GM19438 (cell line): Measurements from ENCODE around the gene CCDC82.
"Not testable (repeated sequence)": the region's sequence is repeated elsewhere in the genome, so short reads cannot be mapped to it uniquely, and the experiment has no call there.

Source experiments
- ATAC-seq: cut with Tn5 transposase; IDR thresholded peaks from one replicate; pipeline ENCODE4 v1.9.1; 2021; ENCODE audit warnings: low read depth; ENCODE audit not compliant: unreplicated experiment

Gene CCDC82

DNA sequence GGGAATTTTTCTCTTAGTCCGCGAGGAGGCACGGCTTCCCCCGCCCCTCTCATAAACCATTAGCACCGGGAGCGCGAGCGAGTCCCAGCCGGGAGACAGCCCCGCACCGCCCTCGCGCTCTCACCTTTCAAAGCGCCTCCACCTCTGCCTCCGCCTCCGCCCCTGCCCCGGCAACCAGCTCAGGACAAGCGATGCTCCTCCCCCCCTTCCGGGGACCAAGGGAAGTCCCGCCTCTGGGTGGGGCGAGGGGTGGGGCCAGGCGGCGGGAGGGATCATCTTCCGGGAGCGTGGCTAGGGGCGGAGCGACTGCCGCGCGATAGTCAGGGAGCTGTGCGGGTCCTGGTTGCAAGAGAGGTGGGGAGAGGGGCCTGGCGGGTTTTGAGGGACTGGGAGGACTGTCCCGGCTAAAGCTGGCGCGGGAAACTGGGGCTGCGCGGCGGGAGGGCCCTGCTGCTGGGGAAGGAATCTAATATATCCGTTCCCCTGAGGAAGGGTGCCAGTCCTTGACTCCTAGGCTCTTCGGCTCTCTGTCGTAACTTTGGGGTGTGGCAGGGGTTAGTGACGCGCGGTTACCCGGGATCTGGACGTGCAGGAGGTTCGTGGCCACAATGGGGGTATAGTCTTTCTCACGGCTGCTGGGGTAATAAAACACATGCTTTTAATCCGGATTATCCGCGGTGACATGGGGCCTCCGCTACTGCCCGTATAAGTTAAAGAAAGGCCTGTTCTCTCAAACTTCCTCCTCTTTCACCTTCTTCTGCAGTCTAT, at the start of gene CCDC82, which contains the start of gene JRKL:
Gene CCDC82 (minus strand): TSS at position 193 of the 768 bp plus-strand sequence. CDS start 5,165 bp downstream, outside the sequence.
Gene JRKL (plus strand): TSS at position 294 of the 768 bp plus-strand sequence. CDS start 637 bp downstream, outside the sequence.
- ATAC-seq: peak; percentile 91

DNA sequence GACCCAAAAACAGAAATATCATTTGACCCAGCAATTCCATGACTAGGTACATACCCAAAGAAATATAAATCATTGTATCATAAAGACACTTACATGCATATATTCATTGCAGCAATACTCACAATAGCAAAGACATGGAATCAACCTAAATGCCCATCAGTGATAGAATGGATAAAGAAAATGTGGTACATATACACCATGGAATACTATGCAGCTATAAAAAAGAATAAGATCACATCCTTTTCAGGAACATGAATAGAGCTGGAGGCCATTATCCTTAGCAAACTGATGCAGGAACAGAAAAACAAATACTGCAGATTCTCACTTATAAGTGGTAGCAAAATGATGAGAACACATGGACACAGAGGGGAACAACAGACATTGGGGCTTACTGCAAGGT, 42.9 kb upstream of the CCDC82 start:
- ATAC-seq: not testable (repeated sequence)

DNA sequence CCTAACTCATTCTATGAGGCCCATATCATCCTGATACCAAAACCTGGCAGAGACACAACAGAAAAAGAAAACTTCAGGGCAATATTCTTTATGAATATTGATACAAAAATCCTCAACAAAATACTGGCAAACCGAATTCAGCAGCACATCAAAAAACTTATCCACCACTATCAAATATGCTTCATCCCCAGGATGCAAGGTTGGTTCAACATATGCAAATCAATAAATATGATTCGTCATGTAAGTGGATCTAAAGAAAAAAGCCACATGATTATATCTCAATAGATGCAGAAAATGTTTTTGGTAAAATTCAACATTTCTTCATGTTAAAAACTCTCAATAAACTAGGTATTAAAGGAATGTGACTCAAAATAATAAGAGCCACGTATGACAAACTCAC, 41.0 kb upstream of the CCDC82 start:
- ATAC-seq: no peak

DNA sequence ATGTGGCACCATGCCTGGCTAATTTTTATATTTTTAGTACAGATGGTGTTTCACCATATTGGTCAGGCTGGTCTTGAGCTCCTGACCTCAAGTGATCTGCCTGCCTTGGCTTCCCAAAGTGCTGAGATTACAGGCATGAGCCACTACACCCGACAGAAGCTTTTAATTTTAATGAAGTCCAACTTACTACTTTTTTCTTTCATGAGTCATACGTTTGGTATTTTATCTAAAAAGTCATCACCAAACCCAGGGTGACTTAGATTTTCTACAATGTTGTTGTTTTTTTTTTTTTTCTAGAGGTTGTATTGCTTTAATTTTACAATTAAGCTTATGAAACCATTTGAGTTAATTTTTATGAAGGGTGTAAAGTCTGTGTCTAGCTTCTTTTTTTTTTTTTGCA, 35.0 kb upstream of the CCDC82 start:
- ATAC-seq: no peak

DNA sequence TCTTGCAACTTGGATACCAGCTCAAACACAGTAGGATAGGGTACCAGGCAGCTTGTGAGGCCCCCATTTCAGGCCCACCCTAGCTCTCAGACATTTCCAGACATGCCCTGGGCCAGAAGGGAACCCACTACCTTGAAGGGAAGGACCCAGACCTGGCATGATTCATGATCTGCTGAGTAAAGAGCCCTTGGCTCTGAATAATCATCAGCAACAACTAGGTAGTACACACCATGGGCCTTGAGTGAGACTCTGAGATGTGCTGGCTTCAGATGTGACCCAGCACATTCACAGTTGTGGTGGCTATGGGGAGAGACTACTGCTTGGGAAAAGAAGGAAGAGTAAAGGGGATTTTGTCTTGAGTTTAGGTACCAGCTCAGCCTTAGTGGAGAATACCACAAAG, 23.7 kb upstream of the CCDC82 start:
- no peak for ATAC-seq

DNA sequence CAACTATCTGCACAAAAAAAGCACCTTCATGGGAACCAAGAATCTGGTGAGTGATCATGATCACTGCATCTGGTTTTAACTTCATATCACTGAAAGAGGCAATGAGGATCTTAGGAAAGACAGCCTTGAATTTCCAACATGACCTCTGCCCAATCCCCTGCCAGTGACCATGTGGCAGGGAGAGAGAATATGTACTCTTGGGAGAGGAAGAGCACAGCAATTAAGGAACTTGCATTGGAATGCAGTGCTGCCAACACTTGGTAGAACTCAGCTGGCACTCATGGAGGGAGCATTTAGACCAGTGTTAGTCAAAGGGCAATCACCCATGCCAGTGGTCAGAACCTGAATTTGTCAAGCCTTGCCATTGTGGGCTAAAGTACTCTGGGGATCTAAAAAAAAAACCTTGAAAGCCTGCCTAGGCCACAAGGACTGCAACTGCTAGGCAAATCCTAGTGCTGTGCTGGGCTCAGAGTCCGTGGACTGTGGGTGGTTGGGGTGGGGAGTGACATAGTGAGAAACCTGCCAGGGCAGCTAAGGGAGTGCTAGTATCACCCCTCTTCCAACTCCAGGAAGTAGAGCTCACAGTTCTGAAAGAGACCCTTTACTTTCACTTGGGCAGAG, 23.2 kb upstream of the CCDC82 start:
- no peak for ATAC-seq

DNA sequence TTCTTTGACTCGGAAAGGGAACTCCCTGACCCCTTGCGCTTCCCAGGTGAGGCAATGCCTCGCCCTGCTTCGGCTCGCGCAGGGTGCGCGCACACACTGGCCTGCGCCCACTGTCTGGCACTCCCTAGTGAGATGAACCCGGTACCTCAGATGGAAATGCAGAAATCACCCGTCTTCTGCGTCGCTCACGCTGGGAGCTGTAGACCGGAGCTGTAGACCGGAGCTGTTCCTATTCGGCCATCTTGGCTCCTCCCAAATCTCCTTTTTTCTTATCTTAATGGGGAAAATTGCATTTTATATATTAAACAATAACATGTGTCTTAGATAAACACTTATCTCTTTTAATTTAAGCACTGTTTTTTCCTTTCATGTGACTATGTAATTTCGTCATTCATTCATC, 21.7 kb upstream of the CCDC82 start:
- ATAC-seq: not testable (repeated sequence)

DNA sequence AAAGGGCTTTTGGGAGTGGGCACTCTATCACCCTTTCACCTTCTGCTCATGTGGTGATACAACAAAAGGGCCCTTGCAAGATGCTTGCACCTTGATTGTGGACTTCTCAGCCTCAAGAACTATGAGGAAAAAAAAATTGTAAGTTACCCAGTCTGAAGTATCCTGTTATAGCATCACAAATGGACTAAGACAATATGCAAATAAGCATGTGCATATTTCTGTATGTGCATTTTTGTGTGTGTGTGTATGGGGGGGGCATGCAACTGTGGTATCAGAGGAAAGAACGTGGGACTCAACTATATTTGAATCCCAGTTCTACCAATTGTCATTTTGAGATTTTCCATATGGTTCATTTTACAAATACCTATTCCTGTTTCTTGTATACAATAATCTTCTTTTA, 11.0 kb upstream of the CCDC82 start:
- ATAC-seq: no peak

DNA sequence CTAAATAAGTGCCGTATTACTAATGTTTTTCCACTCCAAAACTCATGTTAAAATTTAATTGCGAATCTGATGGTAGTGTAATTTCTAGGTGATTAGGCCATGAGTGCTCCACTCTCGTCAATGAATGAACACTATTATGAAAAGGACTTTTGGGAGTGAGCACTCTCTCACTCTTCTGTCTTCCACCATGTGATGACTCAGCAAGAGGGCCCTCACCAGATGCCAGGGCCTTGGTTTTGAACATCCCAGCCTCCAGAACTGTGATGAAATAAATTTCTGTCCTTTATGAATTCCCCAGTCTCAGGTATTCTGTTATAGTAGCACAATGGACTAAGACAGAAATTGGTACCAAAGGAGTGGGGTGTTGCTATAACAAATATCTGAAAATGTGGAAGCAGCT, 8.2 kb upstream of the CCDC82 start:
- ATAC-seq: no peak

DNA sequence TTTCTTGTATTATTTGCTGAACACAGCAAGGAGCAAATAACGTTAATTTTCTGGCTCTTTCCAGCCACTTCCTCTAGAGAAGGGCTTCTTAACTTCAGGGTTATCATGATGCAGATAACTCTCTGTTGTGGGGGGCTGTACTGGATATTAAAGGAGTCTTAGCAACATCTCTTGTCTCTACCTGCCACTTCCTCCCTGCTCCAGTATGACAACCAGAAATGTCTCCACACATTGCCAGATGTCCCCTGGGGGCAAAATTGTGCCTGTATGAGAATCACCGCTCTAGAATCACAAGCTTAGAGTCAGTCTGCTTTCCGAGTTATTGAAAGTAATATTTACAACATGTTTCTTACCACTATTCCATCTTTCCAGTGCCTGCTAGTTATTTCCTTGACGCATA, 6.9 kb upstream of the CCDC82 start:
- ATAC-seq: no peak

DNA sequence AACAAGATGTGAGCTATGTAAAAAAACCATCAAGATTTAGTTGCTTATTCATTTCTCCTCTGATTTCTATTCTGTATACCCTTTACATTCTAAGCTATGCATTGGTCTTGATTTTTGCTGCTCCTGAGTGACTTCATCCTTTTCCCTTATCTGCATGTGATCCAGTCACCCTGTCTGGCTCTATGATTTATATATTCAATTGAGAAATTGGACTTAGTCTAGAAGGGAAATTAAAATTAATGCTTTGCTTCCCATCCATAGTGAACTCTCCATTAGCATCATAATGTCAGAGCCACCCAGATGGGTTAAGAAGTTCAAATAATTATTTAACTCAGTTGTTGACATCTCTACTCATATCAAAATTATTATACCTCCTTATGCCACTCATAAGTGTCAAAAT, 5.1 kb upstream of the CCDC82 start:
- ATAC-seq: no peak

DNA sequence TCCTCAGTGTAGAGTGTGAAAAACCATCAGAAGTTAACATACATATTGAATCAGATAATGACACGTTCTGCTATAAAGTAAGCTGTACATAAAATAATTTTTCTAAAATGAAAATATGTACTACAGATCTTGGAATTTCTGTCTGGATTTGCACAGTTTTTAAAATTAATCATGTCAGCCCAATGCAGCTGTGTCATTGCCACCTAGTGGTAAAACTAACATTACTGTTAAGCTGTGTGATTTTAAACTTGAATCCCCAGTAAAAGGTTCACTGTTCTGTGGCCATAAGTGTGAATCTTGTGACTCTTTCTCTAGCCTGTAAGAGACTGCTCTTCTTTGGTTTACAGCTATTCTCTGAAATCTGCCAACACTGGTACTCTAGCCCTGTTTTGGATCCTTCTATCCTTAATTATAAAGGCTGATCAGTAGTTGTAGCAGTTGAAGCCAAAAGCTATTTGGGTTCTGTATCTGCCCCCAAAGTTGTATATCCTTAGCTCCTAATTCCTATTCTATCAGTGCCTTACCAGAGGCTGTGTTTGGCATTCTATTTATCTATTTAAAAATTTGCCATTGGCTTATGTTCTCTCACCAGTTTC, 4.1 kb upstream of the CCDC82 start:
- no peak for ATAC-seq

DNA sequence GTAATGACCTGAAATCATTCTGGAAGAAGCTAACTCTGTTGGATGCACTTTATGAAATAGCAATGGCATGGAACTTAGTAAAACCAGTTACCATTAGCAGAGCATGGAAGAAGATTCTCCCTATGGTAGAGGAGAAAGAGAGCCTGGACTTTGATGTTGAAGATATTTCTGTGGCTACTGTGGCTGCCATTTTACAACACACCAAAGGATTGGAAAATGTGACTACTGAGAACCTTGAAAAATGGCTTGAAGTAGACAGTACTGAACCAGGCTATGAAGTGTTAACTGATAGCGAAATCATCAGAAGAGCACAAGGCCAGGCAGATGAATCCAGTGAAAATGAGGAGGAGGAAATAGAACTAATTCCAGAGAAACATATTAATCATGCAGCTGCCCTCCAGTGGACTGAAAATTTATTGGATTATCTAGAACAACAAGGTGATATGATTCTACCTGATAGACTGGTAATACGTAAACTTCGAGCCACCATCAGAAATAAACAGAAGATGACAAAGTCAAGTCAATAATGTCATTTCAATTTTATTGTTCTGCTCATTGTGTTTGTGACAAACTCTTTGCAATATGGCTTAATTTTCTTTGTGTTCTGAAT, 2.1 kb upstream of the CCDC82 start:
- ATAC-seq: no peak

DNA sequence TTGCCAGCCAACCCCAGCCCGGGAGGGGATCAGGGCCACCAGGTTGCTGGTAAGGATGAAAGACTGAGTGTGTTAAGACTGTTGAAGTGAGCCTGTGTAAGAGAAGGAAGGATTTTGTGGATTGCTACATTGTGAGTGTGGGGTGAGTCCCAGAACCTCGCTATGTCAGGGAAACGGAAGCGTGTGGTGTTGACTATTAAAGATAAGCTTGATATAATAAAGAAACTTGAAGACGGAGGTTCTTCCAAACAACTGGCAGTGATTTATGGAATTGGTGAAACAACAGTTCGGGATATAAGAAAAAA, 728 bp upstream of the CCDC82 start:
- no peak for ATAC-seq

DNA sequence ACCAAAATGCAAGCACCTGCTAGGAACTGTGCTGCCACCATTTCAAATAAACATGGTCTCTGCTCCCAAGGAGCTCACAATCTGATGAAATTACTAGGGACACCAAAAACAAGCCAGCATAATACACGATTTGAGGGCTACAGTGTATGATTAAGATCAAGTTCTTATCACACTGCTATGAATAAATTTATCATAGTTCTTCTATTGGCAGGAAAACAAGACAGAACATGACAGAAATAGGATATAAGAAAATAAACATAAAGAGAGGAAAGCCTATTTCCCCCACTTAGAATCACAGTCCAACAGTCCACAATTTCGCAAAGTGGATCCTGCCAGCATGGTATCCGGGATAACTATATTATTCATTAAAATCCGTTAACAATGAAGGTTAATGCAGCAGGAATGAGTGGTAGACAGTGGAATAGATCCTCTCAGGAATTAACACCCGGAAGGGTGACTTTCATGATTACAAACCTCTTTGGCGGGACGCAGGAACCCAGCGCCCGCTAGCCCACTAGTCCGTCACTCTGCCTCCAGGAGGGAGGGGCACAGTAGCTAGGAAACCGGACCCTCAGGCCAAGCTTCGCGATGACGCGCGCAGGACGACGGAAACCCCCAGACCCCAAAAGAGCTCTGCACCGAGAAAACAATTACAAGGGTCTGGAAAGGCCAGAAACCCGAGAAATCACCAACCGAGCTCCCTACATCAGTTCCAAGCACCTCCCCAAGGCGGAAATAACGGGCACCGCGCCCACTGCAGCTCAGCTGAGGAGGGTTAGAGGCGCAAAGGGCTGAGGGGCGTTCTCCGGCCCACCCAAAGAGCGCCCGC, 607 bp downstream of the CCDC82 start:
- ATAC-seq: peak; percentile 56

DNA sequence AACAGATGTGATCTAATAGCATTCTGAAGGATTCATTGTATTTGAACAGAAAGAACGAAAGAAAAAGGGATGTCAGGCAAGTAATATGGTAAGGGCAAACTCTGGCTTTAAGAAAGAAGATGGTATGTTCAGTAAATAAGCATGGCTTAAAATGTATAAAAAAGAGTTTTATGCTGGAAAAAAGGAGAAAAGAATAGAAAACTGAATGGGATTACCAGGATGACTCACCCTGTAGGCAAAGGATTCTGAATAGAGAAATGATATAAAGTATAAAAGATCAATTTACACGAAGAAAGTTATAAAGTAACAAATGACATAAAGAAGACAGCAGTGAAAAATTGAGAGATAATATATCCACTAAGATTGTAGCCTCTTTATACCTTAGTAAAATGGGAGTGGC, 4.5 kb downstream of the CCDC82 start:
- ATAC-seq: no peak

DNA sequence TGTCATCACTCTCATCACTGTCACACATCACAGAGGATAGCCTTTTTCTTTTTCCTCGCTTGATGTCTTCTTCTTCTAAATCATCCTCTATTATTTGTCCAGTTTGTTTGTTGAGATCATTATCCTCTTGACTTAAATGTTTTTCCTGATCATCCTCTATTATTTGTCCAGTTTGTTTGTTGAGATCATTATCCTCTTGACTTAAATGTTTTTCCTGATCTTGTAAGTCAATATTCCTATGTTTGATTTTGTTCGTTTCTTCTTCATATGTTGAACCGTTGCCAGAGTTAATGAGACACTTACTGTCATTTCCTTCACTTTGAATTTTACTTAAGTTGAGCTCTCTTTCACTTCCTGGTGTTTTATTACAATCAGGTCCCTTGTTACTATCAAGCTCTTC, 5.6 kb downstream of the CCDC82 start:
- no peak for ATAC-seq

DNA sequence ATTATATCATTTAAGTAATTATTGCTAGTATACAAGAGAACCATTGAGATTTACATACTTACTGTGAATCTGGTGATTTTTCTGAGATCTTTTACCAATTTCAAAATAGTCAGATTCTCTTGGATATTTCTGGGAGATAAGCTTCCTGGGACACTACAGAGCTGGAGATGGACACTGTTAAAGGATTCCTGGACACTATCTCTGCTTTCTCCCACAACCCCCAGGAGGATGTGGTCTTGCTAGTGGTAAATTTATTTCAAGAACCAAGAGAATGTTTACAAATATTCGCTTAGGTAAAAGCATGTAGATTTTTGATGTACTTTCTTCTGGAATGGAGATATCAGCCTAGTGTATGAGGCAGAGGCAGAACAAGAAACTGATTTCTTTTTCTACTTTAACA, 12.9 kb downstream of the CCDC82 start:
- no peak for ATAC-seq

DNA sequence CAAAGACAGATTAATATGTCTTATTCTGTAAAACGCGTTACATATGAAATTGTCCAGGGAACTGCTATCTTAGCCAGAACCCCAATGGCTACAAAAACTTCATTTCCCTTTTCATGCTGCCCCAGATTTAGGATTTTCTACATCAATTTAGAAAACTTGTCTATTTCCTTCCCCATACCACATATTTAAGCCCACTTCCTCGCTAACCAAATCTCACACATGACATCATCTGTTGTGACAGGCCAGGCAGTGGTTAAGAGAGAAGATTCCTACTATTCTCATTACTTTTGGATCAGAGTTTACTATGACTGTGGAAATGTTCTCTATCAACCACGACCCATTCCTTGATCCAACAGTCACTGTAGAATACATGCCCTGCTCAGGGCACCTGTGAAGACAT, 15.9 kb downstream of the CCDC82 start:
- no peak for ATAC-seq

DNA sequence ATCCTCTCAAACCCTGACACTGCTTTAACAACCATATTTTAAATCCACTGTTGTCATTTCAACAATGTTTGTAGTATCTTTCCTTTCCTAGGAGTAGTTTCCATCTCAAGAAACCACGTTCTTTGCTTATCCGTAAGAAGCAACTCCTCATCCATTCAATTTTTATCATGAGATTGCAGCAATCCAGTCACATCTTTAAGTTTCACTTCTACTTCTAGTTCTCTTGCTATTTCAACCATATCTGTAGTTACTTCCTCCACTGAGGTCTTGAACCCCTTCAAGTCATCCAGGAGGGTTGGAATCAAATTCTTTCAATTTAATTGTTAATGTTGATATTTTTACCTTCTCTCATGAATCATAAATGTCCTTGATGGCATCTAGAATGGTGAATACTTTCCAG, 22.4 kb downstream of the CCDC82 start:
- no peak for ATAC-seq

DNA sequence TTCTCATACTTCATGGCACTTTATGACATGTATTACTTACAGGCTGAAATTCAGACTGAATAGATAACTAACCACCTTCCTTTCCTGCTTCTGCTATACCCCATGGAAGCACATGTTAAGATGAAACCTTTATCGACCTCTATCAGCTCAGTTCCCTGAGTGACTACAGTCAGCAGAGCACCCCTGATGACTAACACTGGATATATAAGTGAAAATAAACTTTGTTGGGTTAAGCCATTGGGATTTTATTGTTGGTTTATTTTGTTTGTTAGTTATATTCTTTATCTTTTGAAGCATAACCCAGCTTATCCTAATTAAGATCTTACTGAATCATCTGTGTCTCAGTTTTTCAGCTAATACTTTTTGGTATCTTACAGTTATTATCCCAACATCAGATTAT, 23.7 kb downstream of the CCDC82 start:
- no peak for ATAC-seq
